Measurements from ENCODE around the gene GTF3C5. TPM values are rescaled to one million over a fixed set of nuclear protein-coding genes. Genes with fewer than 3 reads are reported as not detected.

GTF3C5 gene
- total RNA-seq, 4 donors from 2014 or later = 43.5 to 51.5 (median 48.9) TPM

DNA sequence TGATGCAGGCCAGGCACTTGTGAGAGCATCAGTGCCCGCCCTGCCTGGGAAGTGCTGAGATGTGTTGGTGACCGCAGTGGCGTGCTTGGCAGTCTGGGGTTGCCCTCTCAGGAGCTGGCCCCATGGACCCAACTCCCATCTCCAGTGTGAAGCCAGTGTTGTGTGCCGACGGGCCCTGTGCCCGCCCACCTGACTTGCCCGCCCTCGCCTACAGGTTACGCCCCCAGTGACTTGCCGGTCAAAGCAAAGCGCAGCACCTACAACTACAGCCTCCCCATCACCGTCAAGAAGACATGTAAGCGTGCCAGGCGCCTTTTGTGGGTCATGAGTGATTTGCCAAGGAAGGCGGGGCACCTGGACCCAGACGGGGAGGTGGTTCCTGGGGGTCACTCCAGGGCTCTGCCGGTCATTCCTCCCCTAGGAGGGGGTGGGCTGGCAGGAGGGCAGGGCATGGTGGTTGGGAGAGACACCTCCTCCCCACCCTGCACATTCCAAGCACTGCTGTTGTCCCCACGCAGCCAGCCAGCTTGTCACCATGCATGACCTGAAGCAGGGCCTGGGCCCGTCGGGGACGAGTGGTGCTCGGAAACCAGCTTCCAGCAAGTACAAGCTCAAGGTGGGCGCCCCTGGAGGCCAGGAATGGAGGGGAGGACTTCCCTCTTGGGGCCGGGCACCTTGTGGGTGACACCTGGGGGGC lies 23.5 kb downstream of the GTF3C5 start:
- no peak overlapping the region for H3K27ac ChIP-seq

DNA sequence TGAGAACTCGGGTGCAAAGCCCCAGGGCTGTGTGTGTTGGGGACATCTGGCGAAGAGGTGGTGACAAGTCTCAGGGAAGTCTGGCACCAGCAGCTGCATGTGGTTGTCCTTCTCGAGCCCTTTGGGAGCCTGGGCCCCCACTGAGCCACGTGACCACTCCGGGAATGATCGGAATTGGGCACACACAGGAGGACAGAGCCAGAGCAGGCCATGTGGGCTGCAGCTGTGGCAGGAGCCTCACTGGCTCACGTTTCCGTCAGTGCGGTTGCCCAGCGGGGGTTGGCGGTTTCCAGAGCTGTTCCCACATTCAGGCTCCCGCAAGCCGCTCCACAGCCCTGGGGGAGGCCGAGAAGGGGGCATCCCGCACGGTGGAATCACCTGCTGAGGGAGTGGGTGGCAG lies 24.2 kb downstream of the GTF3C5 start:
- no peak for ATAC-seq
- H3K36me3 ChIP-seq = peaks cover 0 to 88% of the 10 kb centered on the region in 2 donors
- TF ChIP-seq EP300 (IDR thresholded peaks at IDR 0.05) (no peak), POLR2A (IDR thresholded peaks at IDR 0.05) (no peak), CTCF (IDR thresholded peaks at IDR 0.05) (no peak), POLR2AphosphoS5 (IDR thresholded peaks at IDR 0.05) (no peak)
- H3K27ac ChIP-seq = no peak overlapping the region
- no peaks in the 10 kb centered on the region for H3K9me3 ChIP-seq
- no CpG with 5 or more reads among the region's 16 CpGs for WGBS, 2 donors (ENCODE audit: low coverage in 1 of 2)
- H3K4me3 ChIP-seq = no peak overlapping the region
- H3K27me3 ChIP-seq = no peaks in the 10 kb centered on the region
- H3K4me1 ChIP-seq = no peaks in the 10 kb centered on the region

More for the DNA sequence above, 23.5 kb downstream of the GTF3C5 start:
- no peaks in the 10 kb centered on the region for H3K4me1 ChIP-seq
- no peaks in the 10 kb centered on the region for H3K27me3 ChIP-seq
- no peaks in the 10 kb centered on the region for H3K9me3 ChIP-seq
- 80% methylated on average over 2 of the region's 24 CpGs; no CpG with 5 or more reads in 1 of the 2 donors for WGBS, 2 donors (ENCODE audit: low coverage in 1 of 2)
- ATAC-seq = no peak
- peaks cover 0 to 94% of the 10 kb centered on the region in 2 donors for H3K36me3 ChIP-seq
- TF ChIP-seq EP300 (IDR thresholded peaks at IDR 0.05) = no peak
- TF ChIP-seq POLR2AphosphoS5 (IDR thresholded peaks at IDR 0.05) = no peak
- TF ChIP-seq CTCF (IDR thresholded peaks at IDR 0.05) = no peak
- TF ChIP-seq POLR2A (IDR thresholded peaks at IDR 0.05) = no peak
- no peak overlapping the region for H3K4me3 ChIP-seq

GRCh38 chr9:133055788-133056420 lies 25.1 kb downstream of the GTF3C5 start:
- 89 to 93% methylated on average over 2 to 12 of the region's 17 CpGs for WGBS, 2 donors (ENCODE audit: low coverage in 1 of 2)

GRCh38 chr9:133056533-133056932 lies 25.7 kb downstream of the GTF3C5 start:
- H3K4me3 ChIP-seq = no peak overlapping the region
- 89% methylated on average over 7 of the region's 13 CpGs; no CpG with 5 or more reads in 1 of the 2 donors for WGBS, 2 donors (ENCODE audit: low coverage in 1 of 2)
- no peaks in the 10 kb centered on the region for H3K4me1 ChIP-seq
- no peaks in the 10 kb centered on the region for H3K9me3 ChIP-seq
- H3K27ac ChIP-seq = no peak overlapping the region
- no peaks in the 10 kb centered on the region for H3K27me3 ChIP-seq
- no peak for ATAC-seq
- H3K36me3 ChIP-seq = peaks cover 0 to 72% of the 10 kb centered on the region in 2 donors
- no peak for TF ChIP-seq POLR2AphosphoS5 (IDR thresholded peaks at IDR 0.05)
- no peak for TF ChIP-seq CTCF (IDR thresholded peaks at IDR 0.05)
- TF ChIP-seq EP300 (IDR thresholded peaks at IDR 0.05) = no peak
- TF ChIP-seq POLR2A (IDR thresholded peaks at IDR 0.05) = no peak

More at GRCh38 chr9:133055788-133056420, 25.1 kb downstream of the GTF3C5 start:
- H3K9me3 ChIP-seq = no peaks in the 10 kb centered on the region
- H3K27me3 ChIP-seq = no peaks in the 10 kb centered on the region
- ATAC-seq = no peak
- H3K4me3 ChIP-seq = no peak overlapping the region
- TF ChIP-seq CTCF (IDR thresholded peaks at IDR 0.05) (no peak), POLR2AphosphoS5 (IDR thresholded peaks at IDR 0.05) (no peak), EP300 (IDR thresholded peaks at IDR 0.05) (no peak), POLR2A (IDR thresholded peaks at IDR 0.05) (no peak)
- no peaks in the 10 kb centered on the region for H3K4me1 ChIP-seq
- peaks cover 0 to 79% of the 10 kb centered on the region in 2 donors for H3K36me3 ChIP-seq
- H3K27ac ChIP-seq = no peak overlapping the region
